Liver (tissue), 9 donors: Measurements from ENCODE around the gene ALKAL2. TPM values are rescaled to one million over a fixed set of nuclear protein-coding genes. Genes with fewer than 3 reads are reported as not detected.

Source experiments
- DNase-seq: peaks from one replicate; pipeline ENCODE4 v3.0.0-alpha.2; 2017; ENCODE audit warnings: low spot score
- H3K27ac ChIP-seq, 2 donors: one replicate each; pipeline ENCODE4 v1.7.0; 2013; ENCODE audit warnings: inconsistent platforms in 2 of 2, low read length in 2 of 2, control low read depth in 1 of 2, low read depth in 1 of 2, mild to moderate bottlenecking in 1 of 2
- H3K27me3 ChIP-seq, 4 donors: one replicate each; pipeline versions ENCODE4 v1.6.1 to v1.7.0; 2013; ENCODE audit warnings: low read length in 3 of 4, inconsistent platforms in 1 of 4, mild to moderate bottlenecking in 1 of 4, moderate library complexity in 1 of 4; ENCODE audit not compliant: control insufficient read depth in 4 of 4, insufficient read depth in 4 of 4
- H3K36me3 ChIP-seq, 4 donors: one replicate each; pipeline versions ENCODE4 v1.6.1 to v1.7.0; 2013; ENCODE audit warnings: low read length in 3 of 4, mild to moderate bottlenecking in 3 of 4, low read depth in 1 of 4, moderate library complexity in 1 of 4; ENCODE audit not compliant: control insufficient read depth in 4 of 4, insufficient read depth in 3 of 4
- H3K4me1 ChIP-seq, 4 donors: one replicate each; pipeline versions ENCODE4 v1.6.1 to v1.7.0; 2013; ENCODE audit warnings: low read length in 3 of 4, mild to moderate bottlenecking in 3 of 4, moderate library complexity in 1 of 4; ENCODE audit not compliant: control insufficient read depth in 4 of 4, insufficient read depth in 4 of 4
- H3K4me3 ChIP-seq, 3 donors: one replicate each; pipeline versions ENCODE4 v1.6.1 to v1.7.0; 2013; ENCODE audit warnings: low read length in 3 of 3, control low read depth in 1 of 3, low read depth in 1 of 3, mild to moderate bottlenecking in 1 of 3
- H3K9ac ChIP-seq, 2 donors: one replicate each; pipeline ENCODE4 v1.7.0; 2013; ENCODE audit warnings: low read length in 2 of 2, mild to moderate bottlenecking in 2 of 2, moderate library complexity in 2 of 2, control low read depth in 1 of 2, low read depth in 1 of 2
- H3K9me3 ChIP-seq, 4 donors: one replicate each; pipeline versions ENCODE4 v1.6.1 to v1.7.0; 2013; ENCODE audit warnings: low read length in 3 of 4; ENCODE audit not compliant: control insufficient read depth in 4 of 4
- EGR1 ChIP-seq, 2 donors: IDR thresholded peaks; 2 replicates each; pipeline ENCODE4 v1.6.1; 2016 to 2018; ENCODE audit warnings: antibody characterized with exemption in 2 of 2, low read depth in 2 of 2
- FOXA2 ChIP-seq: IDR thresholded peaks from 2 replicates; pipeline ENCODE4 v1.6.1; 2016; ENCODE audit warnings: antibody characterized with exemption
- GABPA ChIP-seq, 2 donors: IDR thresholded peaks in 1 of 2; conservative IDR thresholded peaks in 1 of 2; 2 replicates each; pipeline ENCODE4 v1.6.1; 2016; ENCODE audit warnings: antibody characterized with exemption in 2 of 2, mild to moderate bottlenecking in 1 of 2, moderate library complexity in 1 of 2
- HNF4A ChIP-seq, 2 donors: conservative IDR thresholded peaks; 2 replicates each; pipeline ENCODE4 v1.6.1; 2016; ENCODE audit warnings: antibody characterized with exemption in 2 of 2, mild to moderate bottlenecking in 2 of 2
- HNF4G ChIP-seq: IDR thresholded peaks from 2 replicates; pipeline ENCODE4 v1.6.1; 2016; ENCODE audit warnings: antibody characterized with exemption
- JUND ChIP-seq, 2 donors: IDR thresholded peaks; 2 replicates each; pipeline ENCODE4 v1.6.1; 2016; ENCODE audit warnings: antibody characterized with exemption in 2 of 2
- MAX ChIP-seq: IDR thresholded peaks from 2 replicates; pipeline ENCODE4 v1.6.1; 2016; ENCODE audit warnings: antibody characterized with exemption
- RAD21 ChIP-seq, 2 donors: IDR thresholded peaks; 2 replicates each; pipeline ENCODE4 v1.6.1; 2016; ENCODE audit warnings: antibody characterized with exemption in 2 of 2, mild to moderate bottlenecking in 2 of 2
- REST ChIP-seq: IDR thresholded peaks from 2 replicates; pipeline ENCODE4 v1.6.1; 2016; ENCODE audit warnings: antibody characterized with exemption, mild to moderate bottlenecking
- SP1 ChIP-seq: IDR thresholded peaks from 2 replicates; pipeline ENCODE4 v1.6.1; 2018; ENCODE audit warnings: antibody characterized with exemption, mild to moderate bottlenecking
- TAF1 ChIP-seq: conservative IDR thresholded peaks from 2 replicates; pipeline ENCODE4 v1.6.1; 2016; ENCODE audit warnings: antibody characterized with exemption, mild to moderate bottlenecking
- YY1 ChIP-seq: IDR thresholded peaks from 2 replicates; pipeline ENCODE4 v1.6.1; 2016; ENCODE audit warnings: antibody characterized with exemption, mild to moderate bottlenecking
- WGBS: extraction: QIAGEN DNeasy Blood & Tissue Kit; methylation state at CpG from one replicate; pipeline ENCODE4 v1.1.7; 2013; 5-methylcytosine and 5-hydroxymethylcytosine counted together
- polyA plus RNA-seq, 2 donors: library from polyadenylated mRNA; stranded (reverse) in 1 of 2; unstranded in 1 of 2; fragments of 200-250 nt in 1 of 2; fragments of >200 nt in 1 of 2; fragmentation: Nextera tagmentation in 1 of 2; extraction: Ambion mirVana in 1 of 2; gene quantifications; one replicate each; pipeline versions ENCODE4 v1.2.1 to v1.2.3, GENCODE V29; 2013 to 2015
- total RNA-seq, 2 donors: library from RNA; depleted of rRNA; stranded (reverse); fragments of >200 nt; gene quantifications; one replicate each; pipeline ENCODE4 v1.2.3, GENCODE V29; 2014
- TF ChIP-seq, protein P1 (sequence below): IDR thresholded peaks from 2 replicates; pipeline ENCODE4 v1.6.1; 2016; ENCODE audit warnings: antibody characterized with exemption
- TF ChIP-seq, protein P2 (sequence below): fragments of 150-350 bp; IDR thresholded peaks from 2 replicates; pipeline ENCODE4 v1.5.1; 2017; ENCODE audit warnings: improper control_type of control experiment, low read depth, low read length; ENCODE audit not compliant: missing input control
- donor health status: healthy.
- donor health status: healthy.
- donor health status: healthy.
- donor health status: healthy.
- donor health status: healthy.

ALKAL2 gene
- total and polyA plus RNA-seq, 4 donors, result 1.6 to 3.1 (median 1.9) TPM; not detected in 1

GRCh38 chr2:234421-234820 lies 53.5 kb downstream of the ALKAL2 start (continued):
- TF ChIP-seq REST (no peak), JUND (IDR thresholded peaks at IDR 0.05) (no peak), GABPA (IDR thresholded peaks at IDR 0.05 in 1 of 2, conservative IDR thresholded peaks at IDR 0.05 in 1 of 2) (no peak), HNF4A (conservative IDR thresholded peaks at IDR 0.05) (peak; percentile 14 to 44)

- Histone ChIP-seq H3K27me3 (no peaks in the 10 kb centered on the region), H3K27ac (no peak overlapping the region), H3K9ac (no peak overlapping the region), H3K36me3 (no peaks in the 10 kb centered on the region), H3K4me3 (no peak overlapping the region), H3K9me3 (no peaks in the 10 kb centered on the region), H3K4me1 (peaks cover 2 to 22% (median 14%) of the 10 kb centered on the region in 4 donors)
- DNase-seq, result no peak
- TF ChIP-seq MAX, result no peak
- TF ChIP-seq TAF1, result no peak
- TF ChIP-seq, protein P1, sequence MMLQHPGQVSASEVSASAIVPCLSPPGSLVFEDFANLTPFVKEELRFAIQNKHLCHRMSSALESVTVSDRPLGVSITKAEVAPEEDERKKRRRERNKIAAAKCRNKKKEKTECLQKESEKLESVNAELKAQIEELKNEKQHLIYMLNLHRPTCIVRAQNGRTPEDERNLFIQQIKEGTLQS, result no peak
- no peak for TF ChIP-seq SP1
- no peak for TF ChIP-seq REST
- TF ChIP-seq GABPA (IDR thresholded peaks at IDR 0.05 in 1 of 2, conservative IDR thresholded peaks at IDR 0.05 in 1 of 2), result no peak
- no peak for TF ChIP-seq EGR1 (IDR thresholded peaks at IDR 0.05; ENCODE audit: low read depth in 2 of 2)
- WGBS, result 94% methylated on average over 7 of the region's 7 CpGs
Observed at GRCh38 chr2:233030-233429, 54.9 kb downstream of the ALKAL2 start.

- Histone ChIP-seq H3K27me3 (no peaks in the 10 kb centered on the region), H3K4me1 (peaks cover 2 to 22% (median 14%) of the 10 kb centered on the region in 4 donors), H3K36me3 (peaks cover 0 to 1% (median 0%) of the 10 kb centered on the region in 4 donors), H3K4me3 (no peak overlapping the region), H3K27ac (peak overlapping the region; percentile 5 to 77), H3K9ac (peak overlapping the region in 1 of 2 donors; percentile 3), H3K9me3 (no peaks in the 10 kb centered on the region)
- WGBS, result 28% methylated on average over 9 of the region's 9 CpGs
- DNase-seq, result no peak
- TF ChIP-seq RAD21 (IDR thresholded peaks at IDR 0.05) (no peak), HNF4A (conservative IDR thresholded peaks at IDR 0.05) (peak; percentile 15 to 57), YY1 (peak; percentile 41), REST (no peak), GABPA (IDR thresholded peaks at IDR 0.05 in 1 of 2, conservative IDR thresholded peaks at IDR 0.05 in 1 of 2) (no peak), SP1 (no peak), EGR1 (IDR thresholded peaks at IDR 0.05; ENCODE audit: low read depth in 2 of 2) (no peak), FOXA2 (no peak), JUND (IDR thresholded peaks at IDR 0.05) (peak in 1 of 2 donors; percentile 29), HNF4G (no peak)
- TF ChIP-seq, protein P1, result no peak
- TF ChIP-seq, protein P2, sequence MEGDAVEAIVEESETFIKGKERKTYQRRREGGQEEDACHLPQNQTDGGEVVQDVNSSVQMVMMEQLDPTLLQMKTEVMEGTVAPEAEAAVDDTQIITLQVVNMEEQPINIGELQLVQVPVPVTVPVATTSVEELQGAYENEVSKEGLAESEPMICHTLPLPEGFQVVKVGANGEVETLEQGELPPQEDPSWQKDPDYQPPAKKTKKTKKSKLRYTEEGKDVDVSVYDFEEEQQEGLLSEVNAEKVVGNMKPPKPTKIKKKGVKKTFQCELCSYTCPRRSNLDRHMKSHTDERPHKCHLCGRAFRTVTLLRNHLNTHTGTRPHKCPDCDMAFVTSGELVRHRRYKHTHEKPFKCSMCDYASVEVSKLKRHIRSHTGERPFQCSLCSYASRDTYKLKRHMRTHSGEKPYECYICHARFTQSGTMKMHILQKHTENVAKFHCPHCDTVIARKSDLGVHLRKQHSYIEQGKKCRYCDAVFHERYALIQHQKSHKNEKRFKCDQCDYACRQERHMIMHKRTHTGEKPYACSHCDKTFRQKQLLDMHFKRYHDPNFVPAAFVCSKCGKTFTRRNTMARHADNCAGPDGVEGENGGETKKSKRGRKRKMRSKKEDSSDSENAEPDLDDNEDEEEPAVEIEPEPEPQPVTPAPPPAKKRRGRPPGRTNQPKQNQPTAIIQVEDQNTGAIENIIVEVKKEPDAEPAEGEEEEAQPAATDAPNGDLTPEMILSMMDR, result no peak
Observed at GRCh38 chr2:231521-232185, 56.2 kb downstream of the ALKAL2 start.
